ENCODE data around the gene CCSER1. TPM values are rescaled to one million over a fixed set of nuclear protein-coding genes. Genes with fewer than 3 reads are reported as not detected.

Gene CCSER1
- total and polyA plus RNA-seq, 2 of the 8 experiments (the other 6 are each of a cell fraction or from before 2014, with no cell fraction given): 0.26 to 0.84 TPM

- TF ChIP-seq, protein P1, sequence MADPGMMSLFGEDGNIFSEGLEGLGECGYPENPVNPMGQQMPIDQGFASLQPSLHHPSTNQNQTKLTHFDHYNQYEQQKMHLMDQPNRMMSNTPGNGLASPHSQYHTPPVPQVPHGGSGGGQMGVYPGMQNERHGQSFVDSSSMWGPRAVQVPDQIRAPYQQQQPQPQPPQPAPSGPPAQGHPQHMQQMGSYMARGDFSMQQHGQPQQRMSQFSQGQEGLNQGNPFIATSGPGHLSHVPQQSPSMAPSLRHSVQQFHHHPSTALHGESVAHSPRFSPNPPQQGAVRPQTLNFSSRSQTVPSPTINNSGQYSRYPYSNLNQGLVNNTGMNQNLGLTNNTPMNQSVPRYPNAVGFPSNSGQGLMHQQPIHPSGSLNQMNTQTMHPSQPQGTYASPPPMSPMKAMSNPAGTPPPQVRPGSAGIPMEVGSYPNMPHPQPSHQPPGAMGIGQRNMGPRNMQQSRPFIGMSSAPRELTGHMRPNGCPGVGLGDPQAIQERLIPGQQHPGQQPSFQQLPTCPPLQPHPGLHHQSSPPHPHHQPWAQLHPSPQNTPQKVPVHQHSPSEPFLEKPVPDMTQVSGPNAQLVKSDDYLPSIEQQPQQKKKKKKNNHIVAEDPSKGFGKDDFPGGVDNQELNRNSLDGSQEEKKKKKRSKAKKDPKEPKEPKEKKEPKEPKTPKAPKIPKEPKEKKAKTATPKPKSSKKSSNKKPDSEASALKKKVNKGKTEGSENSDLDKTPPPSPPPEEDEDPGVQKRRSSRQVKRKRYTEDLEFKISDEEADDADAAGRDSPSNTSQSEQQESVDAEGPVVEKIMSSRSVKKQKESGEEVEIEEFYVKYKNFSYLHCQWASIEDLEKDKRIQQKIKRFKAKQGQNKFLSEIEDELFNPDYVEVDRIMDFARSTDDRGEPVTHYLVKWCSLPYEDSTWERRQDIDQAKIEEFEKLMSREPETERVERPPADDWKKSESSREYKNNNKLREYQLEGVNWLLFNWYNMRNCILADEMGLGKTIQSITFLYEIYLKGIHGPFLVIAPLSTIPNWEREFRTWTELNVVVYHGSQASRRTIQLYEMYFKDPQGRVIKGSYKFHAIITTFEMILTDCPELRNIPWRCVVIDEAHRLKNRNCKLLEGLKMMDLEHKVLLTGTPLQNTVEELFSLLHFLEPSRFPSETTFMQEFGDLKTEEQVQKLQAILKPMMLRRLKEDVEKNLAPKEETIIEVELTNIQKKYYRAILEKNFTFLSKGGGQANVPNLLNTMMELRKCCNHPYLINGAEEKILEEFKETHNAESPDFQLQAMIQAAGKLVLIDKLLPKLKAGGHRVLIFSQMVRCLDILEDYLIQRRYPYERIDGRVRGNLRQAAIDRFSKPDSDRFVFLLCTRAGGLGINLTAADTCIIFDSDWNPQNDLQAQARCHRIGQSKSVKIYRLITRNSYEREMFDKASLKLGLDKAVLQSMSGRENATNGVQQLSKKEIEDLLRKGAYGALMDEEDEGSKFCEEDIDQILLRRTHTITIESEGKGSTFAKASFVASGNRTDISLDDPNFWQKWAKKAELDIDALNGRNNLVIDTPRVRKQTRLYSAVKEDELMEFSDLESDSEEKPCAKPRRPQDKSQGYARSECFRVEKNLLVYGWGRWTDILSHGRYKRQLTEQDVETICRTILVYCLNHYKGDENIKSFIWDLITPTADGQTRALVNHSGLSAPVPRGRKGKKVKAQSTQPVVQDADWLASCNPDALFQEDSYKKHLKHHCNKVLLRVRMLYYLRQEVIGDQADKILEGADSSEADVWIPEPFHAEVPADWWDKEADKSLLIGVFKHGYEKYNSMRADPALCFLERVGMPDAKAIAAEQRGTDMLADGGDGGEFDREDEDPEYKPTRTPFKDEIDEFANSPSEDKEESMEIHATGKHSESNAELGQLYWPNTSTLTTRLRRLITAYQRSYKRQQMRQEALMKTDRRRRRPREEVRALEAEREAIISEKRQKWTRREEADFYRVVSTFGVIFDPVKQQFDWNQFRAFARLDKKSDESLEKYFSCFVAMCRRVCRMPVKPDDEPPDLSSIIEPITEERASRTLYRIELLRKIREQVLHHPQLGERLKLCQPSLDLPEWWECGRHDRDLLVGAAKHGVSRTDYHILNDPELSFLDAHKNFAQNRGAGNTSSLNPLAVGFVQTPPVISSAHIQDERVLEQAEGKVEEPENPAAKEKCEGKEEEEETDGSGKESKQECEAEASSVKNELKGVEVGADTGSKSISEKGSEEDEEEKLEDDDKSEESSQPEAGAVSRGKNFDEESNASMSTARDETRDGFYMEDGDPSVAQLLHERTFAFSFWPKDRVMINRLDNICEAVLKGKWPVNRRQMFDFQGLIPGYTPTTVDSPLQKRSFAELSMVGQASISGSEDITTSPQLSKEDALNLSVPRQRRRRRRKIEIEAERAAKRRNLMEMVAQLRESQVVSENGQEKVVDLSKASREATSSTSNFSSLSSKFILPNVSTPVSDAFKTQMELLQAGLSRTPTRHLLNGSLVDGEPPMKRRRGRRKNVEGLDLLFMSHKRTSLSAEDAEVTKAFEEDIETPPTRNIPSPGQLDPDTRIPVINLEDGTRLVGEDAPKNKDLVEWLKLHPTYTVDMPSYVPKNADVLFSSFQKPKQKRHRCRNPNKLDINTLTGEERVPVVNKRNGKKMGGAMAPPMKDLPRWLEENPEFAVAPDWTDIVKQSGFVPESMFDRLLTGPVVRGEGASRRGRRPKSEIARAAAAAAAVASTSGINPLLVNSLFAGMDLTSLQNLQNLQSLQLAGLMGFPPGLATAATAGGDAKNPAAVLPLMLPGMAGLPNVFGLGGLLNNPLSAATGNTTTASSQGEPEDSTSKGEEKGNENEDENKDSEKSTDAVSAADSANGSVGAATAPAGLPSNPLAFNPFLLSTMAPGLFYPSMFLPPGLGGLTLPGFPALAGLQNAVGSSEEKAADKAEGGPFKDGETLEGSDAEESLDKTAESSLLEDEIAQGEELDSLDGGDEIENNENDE (IDR thresholded peaks at IDR 0.05; ENCODE audit: insufficient replicate concordance, low read length): no peak
- TF ChIP-seq MAFK (IDR thresholded peaks at IDR 0.05; ENCODE audit: low read depth, low read length) (no peak), YY1 (IDR thresholded peaks at IDR 0.05; ENCODE audit: low read depth, low read length) (no peak), GABPA (IDR thresholded peaks at IDR 0.05; ENCODE audit: borderline replicate concordance, insufficient read depth, low read length) (no peak), TAF1 (IDR thresholded peaks at IDR 0.05; ENCODE audit: low read depth, low read length) (no peak), POLR2AphosphoS5 (IDR thresholded peaks at IDR 0.05; ENCODE audit: low read depth, low read length) (no peak), TBP (IDR thresholded peaks at IDR 0.05; ENCODE audit: low read depth, low read length) (no peak), RXRA (IDR thresholded peaks at IDR 0.05; ENCODE audit: insufficient read depth, low read depth, low read length) (no peak)
Observed at GRCh38 chr4:91366554-91366953, 1239.4 kb downstream of the CCSER1 start (continued).
